ENCODE data around the gene GSTA4. TPM values are rescaled to one million over a fixed set of nuclear protein-coding genes. Genes with fewer than 3 reads are reported as not detected.

GSTA4 gene
- total and polyA plus RNA-seq, 2 of the 13 experiments (the other 11 are each of a cell fraction or from before 2014, with no cell fraction given): 34.1 to 53.6 TPM

- TF ChIP-seq TFDP1 (CRISPR knock-in tag; IDR thresholded peaks at IDR 0.05; ENCODE audit: borderline replicate concordance): no peak
- TF ChIP-seq KIAA2018 (CRISPR knock-in tag; IDR thresholded peaks at IDR 0.05; ENCODE audit: borderline replicate concordance): no peak
- no peak for TF ChIP-seq THRA (CRISPR knock-in tag; IDR thresholded peaks at IDR 0.05; ENCODE audit: borderline replicate concordance)
- TF ChIP-seq ZNF230 (CRISPR knock-in tag; IDR thresholded peaks at IDR 0.05): no peak
- no peak; the same call in 1 of the 2 replicates for TF ChIP-seq TMF1 (CRISPR knock-in tag; IDR thresholded peaks at IDR 0.05; ENCODE audit: low read depth)
- TF ChIP-seq ZNF350 (CRISPR knock-in tag; IDR thresholded peaks at IDR 0.05; ENCODE audit: borderline replicate concordance, low read depth): no peak
- TF ChIP-seq ZNF850 (CRISPR knock-in tag; conservative IDR thresholded peaks at IDR 0.05): no peak
- no peak for TF ChIP-seq ZNF574 (CRISPR knock-in tag; IDR thresholded peaks at IDR 0.05)
- no peak for TF ChIP-seq NCOA5 (CRISPR knock-in tag; IDR thresholded peaks at IDR 0.05)
- no peak for TF ChIP-seq ZFP37 (CRISPR knock-in tag; IDR thresholded peaks at IDR 0.05; ENCODE audit: borderline replicate concordance)
- no peak for TF ChIP-seq ZBTB34 (CRISPR knock-in tag; IDR thresholded peaks at IDR 0.05)
- no peak for TF ChIP-seq ZNF451 (CRISPR knock-in tag; IDR thresholded peaks at IDR 0.05)
- TF ChIP-seq PCBP1 (IDR thresholded peaks at IDR 0.05; ENCODE audit: borderline replicate concordance, low read depth, low read length): no peak
Measured at GRCh38 chr6:52994031-52994838, 849 bp downstream of the GSTA4 start (continued).
